Small intestine (tissue), 7 donors: Measurements from ENCODE around the gene INSC. TPM values are rescaled to one million over a fixed set of nuclear protein-coding genes. Genes with fewer than 3 reads are reported as not detected.

Experiments
- DNase-seq, 2 donors: peaks; one replicate each; pipeline versions ENCODE4 v3.0.0 to v3.0.0-alpha.2; 2013
- FAIRE-seq: peaks from 2 replicates; lab custom pipeline; 2012; peaks lifted over from hg19 to GRCh38; lab: Jason Lieb, UNC
- H3K27ac ChIP-seq, 3 donors: one replicate each; pipeline ENCODE4 v1.5.1; 2013; ENCODE audit warnings: low read length in 2 of 3, mild to moderate bottlenecking in 2 of 3, control low read depth in 1 of 3, inconsistent platforms in 1 of 3, low read depth in 1 of 3, moderate library complexity in 1 of 3
- H3K27me3 ChIP-seq, 3 donors: one replicate each; pipeline ENCODE4 v1.6.1; 2013; ENCODE audit warnings: low read length in 3 of 3, inconsistent platforms in 1 of 3; ENCODE audit not compliant: control insufficient read depth in 3 of 3, insufficient read depth in 3 of 3
- H3K36me3 ChIP-seq, 3 donors: one replicate each; pipeline ENCODE4 v1.6.1; 2013; ENCODE audit warnings: low read length in 3 of 3, inconsistent platforms in 1 of 3, low read depth in 1 of 3, mild to moderate bottlenecking in 1 of 3, moderate library complexity in 1 of 3; ENCODE audit not compliant: control insufficient read depth in 3 of 3, insufficient read depth in 2 of 3
- H3K4me1 ChIP-seq, 3 donors: one replicate each; pipeline ENCODE4 v1.6.1; 2013; ENCODE audit warnings: low read length in 2 of 3, inconsistent platforms in 1 of 3, low read depth in 1 of 3, mild to moderate bottlenecking in 1 of 3, moderate library complexity in 1 of 3; ENCODE audit not compliant: control insufficient read depth in 3 of 3, insufficient read depth in 2 of 3
- H3K4me3 ChIP-seq, 3 donors: one replicate each; pipeline ENCODE4 v1.5.1; 2013; ENCODE audit warnings: low read length in 3 of 3, control low read depth in 1 of 3, inconsistent platforms in 1 of 3, low read depth in 1 of 3, mild to moderate bottlenecking in 1 of 3, moderate library complexity in 1 of 3
- H3K9me3 ChIP-seq, 2 donors: one replicate each; pipeline ENCODE4 v1.6.1; 2013; ENCODE audit warnings: low read depth in 1 of 2, low read length in 1 of 2; ENCODE audit not compliant: control insufficient read depth in 2 of 2, insufficient read depth in 1 of 2
- WGBS, 3 donors: extraction: QIAGEN DNeasy Blood & Tissue Kit; methylation state at CpG; one replicate each; pipeline ENCODE4 v1.1.7; 2013; 5-methylcytosine and 5-hydroxymethylcytosine counted together
- polyA plus RNA-seq, 4 donors: library from polyadenylated mRNA; stranded (reverse) in 3 of 4; unstranded in 1 of 4; fragments of 200-250 nt in 3 of 4; fragments of 120-200 nt in 1 of 4; gene quantifications; one replicate each; pipeline versions ENCODE4 v1.2.1 to v1.2.3, GENCODE V29; 2013
- donor health status: healthy with polysubstance abuse.
- donor health status: control.
- donor health status: control.
- donor health status: Bipolar disorder and iron deficiency.
- donor health status: healthy.

The INSC gene
- polyA plus RNA-seq, 4 donors, result 1.4 to 3.8 (median 1.9) TPM; not detected in 1

DNA sequence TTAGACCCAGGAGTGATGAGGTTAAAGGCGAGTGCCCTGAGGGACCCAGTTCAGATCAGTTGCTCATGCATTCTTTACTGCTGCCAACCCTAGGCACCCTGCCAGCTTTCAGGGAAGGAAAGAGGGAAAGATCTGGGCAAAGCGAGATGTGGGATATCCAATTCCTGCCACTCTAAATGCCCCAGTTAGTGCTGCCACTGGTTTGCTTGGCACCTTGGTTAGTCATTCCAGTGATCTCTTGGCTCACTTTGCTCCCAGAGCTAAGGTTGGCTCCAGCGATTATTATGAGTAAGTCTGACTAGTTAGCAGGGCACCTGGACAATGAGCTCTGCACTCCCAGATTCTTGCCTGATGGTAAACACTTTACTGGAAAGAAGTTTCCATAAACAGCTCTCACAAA is 85.0 kb downstream of the INSC start:
- peaks cover 0 to 2% (median 0%) of the 10 kb centered on the region in 3 donors for H3K27me3 ChIP-seq
- WGBS, 3 donors, result 9 to 60% (median 32%) methylated on average over 3 of the region's 3 CpGs
- no peaks in the 10 kb centered on the region for H3K9me3 ChIP-seq
- H3K4me1 ChIP-seq, result peaks cover 2 to 23% (median 6%) of the 10 kb centered on the region in 3 donors
- H3K27ac ChIP-seq, result no peak overlapping the region
- DNase-seq, result peak in 1 of 2 donors; percentile 28
- H3K4me3 ChIP-seq, result no peak overlapping the region
- H3K36me3 ChIP-seq, result peaks cover 0 to 3% (median 0%) of the 10 kb centered on the region in 3 donors
- no peak for FAIRE-seq

DNA sequence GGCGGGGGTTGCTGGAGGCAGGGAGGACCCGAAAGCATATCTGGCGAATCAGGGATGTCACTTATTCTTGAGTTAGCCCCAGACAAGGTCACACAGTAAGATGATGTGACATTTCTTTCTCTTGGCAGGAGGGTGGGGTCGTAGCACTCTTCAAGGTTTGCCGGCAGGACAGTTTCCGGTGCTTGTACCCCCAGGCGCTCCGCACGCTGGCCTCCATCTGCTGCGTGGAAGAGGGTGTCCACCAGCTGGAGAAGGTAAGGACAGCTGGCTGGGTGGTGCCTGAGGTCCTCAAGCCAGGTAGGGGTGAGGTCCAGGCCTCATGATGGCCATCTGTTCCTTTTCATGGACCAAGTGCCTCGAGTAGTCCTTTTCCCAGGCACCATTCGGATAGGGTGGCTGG is 86.0 kb downstream of the INSC start:
- DNase-seq, result no peak
- Histone ChIP-seq H3K27me3 (peaks cover 0 to 3% (median 0%) of the 10 kb centered on the region in 3 donors), H3K36me3 (peaks cover 0 to 3% (median 0%) of the 10 kb centered on the region in 3 donors), H3K27ac (no peak overlapping the region), H3K4me3 (no peak overlapping the region), H3K9me3 (no peaks in the 10 kb centered on the region), H3K4me1 (peaks cover 0 to 13% (median 6%) of the 10 kb centered on the region in 3 donors)
- FAIRE-seq, result no peak
- WGBS, 3 donors, result 87 to 94% (median 94%) methylated on average over 12 of the region's 12 CpGs

DNA sequence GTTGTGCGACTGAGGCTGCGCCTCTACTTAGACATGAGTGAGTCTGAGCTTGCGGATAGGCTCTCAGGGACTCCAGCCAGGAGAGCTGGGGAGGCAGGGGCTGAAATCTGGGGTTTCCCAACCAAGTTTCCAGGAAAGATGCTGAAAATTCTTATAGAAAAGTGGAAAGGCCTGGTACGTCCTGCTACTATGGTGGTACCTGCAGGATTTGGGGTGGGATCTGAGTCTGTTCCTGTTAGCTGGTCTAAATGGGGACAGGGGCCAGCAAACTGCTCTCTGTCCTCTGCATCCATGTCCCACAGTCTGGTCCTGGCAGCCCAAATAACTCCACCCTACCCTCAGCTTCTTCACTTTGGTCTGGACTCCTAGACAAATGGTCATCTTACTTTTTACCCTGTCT is 86.9 kb downstream of the INSC start:
- 93 to 97% (median 94%) methylated on average over 4 of the region's 4 CpGs for WGBS, 3 donors
- Histone ChIP-seq H3K4me1 (peaks cover 0 to 4% (median 0%) of the 10 kb centered on the region in 3 donors), H3K9me3 (no peaks in the 10 kb centered on the region), H3K27me3 (peaks cover 0 to 3% (median 0%) of the 10 kb centered on the region in 3 donors), H3K27ac (no peak overlapping the region), H3K4me3 (no peak overlapping the region), H3K36me3 (peaks cover 0 to 3% (median 0%) of the 10 kb centered on the region in 3 donors)
- FAIRE-seq (no peak), DNase-seq (no peak)

DNA sequence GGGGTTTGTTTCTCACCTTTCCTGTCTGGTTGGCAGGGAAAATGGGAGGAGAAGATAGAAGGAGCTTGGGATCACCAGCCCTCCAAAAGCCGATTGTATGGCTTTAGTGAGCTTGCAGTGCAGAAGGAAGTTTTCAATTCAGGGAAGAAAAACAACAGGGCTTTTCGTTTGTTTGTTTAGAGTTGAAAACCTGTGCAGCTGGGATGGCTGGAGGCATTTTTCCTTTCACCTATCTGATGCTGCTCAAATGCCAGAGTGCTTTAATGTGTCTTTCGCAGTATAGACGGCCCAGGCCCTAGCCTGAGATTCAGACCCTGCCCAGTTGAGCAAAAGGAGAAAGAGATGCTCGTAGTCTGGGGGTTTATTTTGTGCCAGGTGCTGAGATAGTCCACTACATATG is 87.9 kb downstream of the INSC start:
- WGBS, 3 donors, result 74 to 81% (median 76%) methylated on average over 5 of the region's 5 CpGs

DNA sequence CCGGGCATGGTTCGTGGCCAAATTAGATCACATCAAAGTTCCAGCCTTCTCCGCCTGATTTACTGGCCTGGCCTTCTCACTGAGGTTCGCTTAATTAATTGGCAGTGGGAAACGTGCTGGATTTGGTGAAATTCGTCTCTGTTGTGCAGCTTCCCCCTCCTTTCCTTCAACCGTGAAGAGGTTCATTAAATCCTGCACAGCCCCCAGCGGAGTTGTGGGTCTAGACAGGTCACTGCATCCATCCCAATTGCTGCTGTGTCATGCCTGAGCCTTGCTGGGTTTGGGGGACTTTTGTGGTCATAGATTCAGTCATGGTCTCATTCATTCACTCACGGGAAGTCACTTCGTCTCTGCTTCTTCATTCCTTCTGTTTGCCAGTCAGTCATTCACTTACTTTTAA is 90.0 kb downstream of the INSC start:
- FAIRE-seq, result no peak
- H3K9me3 ChIP-seq, result no peaks in the 10 kb centered on the region

More for the DNA sequence above, 87.9 kb downstream of the INSC start:
- DNase-seq, result no peak
- H3K4me3 ChIP-seq, result no peak overlapping the region
- H3K9me3 ChIP-seq, result no peaks in the 10 kb centered on the region
- H3K27me3 ChIP-seq, result peaks cover 0 to 3% (median 0%) of the 10 kb centered on the region in 3 donors
- FAIRE-seq, result no peak
- peaks cover 0 to 3% (median 0%) of the 10 kb centered on the region in 3 donors for H3K36me3 ChIP-seq
- H3K4me1 ChIP-seq, result no peaks in the 10 kb centered on the region
- no peak overlapping the region for H3K27ac ChIP-seq

DNA sequence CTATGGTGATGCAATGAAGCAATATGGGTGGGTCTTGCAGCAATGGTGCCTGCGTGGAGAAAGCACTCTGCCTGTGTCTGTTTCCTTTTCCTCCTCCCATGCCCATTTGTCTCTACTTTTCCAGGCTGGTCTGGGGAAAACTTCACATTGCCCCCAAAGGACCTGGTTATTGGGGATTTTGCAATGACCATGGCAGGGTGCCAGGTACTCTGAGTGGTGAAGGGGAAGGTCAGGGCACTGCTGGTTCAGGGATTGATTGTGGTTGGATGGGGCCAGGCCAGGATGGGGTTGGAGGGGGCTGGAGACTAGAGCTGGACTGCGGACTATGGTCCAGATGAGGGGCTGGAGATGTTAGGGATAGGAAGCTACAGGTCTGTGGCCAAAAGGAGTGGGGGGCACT is 92.1 kb downstream of the INSC start:
- WGBS, 3 donors, result 68 to 92% (median 70%) methylated on average over 2 of the region's 2 CpGs
- no peaks in the 10 kb centered on the region for H3K4me1 ChIP-seq
- H3K27ac ChIP-seq, result no peak overlapping the region
- DNase-seq (no peak), FAIRE-seq (no peak)
- H3K4me3 ChIP-seq, result no peak overlapping the region
- no peaks in the 10 kb centered on the region for H3K36me3 ChIP-seq
- peaks cover 0 to 3% (median 0%) of the 10 kb centered on the region in 3 donors for H3K27me3 ChIP-seq
- H3K9me3 ChIP-seq, result no peaks in the 10 kb centered on the region

More for the DNA sequence above, 90.0 kb downstream of the INSC start:
- DNase-seq, result no peak
- H3K36me3 ChIP-seq, result peaks cover 0 to 3% (median 0%) of the 10 kb centered on the region in 3 donors
- 73 to 84% (median 81%) methylated on average over 10 of the region's 10 CpGs for whole genome bisulfite sequencing, 3 donors
- no peak overlapping the region for H3K4me3 ChIP-seq
- H3K27ac ChIP-seq, result no peak overlapping the region
- H3K27me3 ChIP-seq, result peaks cover 0 to 3% (median 0%) of the 10 kb centered on the region in 3 donors
- no peaks in the 10 kb centered on the region for H3K4me1 ChIP-seq

DNA sequence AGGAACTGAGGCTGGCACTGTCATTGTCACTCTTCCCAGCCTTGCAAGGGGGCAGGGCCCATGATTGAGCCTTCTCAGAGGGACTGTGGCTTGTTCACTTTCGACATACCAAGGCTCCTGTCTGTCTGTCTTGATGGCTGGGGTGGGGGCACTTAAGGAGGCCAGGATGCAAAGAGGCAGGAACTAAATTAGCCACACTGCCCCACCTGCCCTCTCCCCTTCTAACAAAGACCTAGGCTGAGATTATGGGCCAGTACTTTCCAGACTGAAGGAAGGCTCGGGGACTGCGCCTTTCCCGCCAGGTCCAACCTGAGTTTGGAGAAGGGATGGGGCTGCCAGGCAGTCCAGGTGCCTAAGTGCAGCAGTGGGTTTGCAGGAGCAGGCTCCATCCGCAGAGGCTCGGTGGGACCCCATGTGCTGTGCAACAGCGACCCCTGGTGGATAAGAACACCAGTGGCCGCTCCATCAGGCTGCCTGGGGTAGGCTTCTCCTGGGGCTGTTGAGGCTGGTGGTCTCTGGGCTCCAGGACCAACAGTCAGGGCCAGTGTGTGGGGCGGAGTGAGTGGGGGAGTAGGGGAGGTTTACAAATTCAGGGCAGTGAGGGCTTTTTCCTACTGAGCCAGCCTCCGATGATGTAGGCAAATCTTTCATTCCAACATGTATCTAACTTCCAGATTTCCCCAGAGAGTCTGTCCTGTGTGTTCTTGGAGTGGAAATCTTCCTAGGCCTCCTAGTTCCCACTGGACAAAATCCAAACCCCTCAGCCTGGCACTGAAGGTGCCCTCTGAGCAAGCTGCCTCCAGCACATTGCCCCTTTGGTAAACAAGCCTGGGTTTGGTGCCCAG is 93.9 kb downstream of the INSC start:
- no peak for FAIRE-seq
- Histone ChIP-seq H3K27me3 (peaks cover 0 to 3% (median 0%) of the 10 kb centered on the region in 3 donors), H3K4me1 (peaks cover 0 to 8% (median 5%) of the 10 kb centered on the region in 3 donors), H3K27ac (no peak overlapping the region), H3K4me3 (no peak overlapping the region), H3K36me3 (no peaks in the 10 kb centered on the region), H3K9me3 (no peaks in the 10 kb centered on the region)
- WGBS, 3 donors, result 13 to 21% (median 14%) methylated on average over 10 of the region's 10 CpGs
- DNase-seq, result peak; percentile 65 to 77

DNA sequence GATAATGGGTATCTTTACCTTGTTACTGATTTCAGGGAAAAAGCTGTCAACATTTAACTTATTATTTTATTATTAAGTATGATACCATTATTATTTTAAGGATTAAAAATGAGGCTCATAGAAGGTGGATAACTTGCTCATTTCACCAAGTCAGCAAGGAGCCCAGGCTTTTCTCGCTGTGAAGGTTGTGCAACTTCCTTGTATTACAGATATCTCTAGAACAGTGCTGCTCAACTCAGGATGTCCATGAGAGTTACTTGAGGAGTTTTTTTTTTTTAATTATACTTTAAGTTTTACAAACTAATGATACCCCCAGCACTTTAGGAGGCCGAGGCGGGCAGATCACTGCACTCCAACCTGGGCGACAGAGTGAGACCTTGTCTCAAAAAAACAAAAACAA is 98.2 kb downstream of the INSC start:
- H3K9me3 ChIP-seq, result no peaks in the 10 kb centered on the region
- H3K27me3 ChIP-seq, result no peaks in the 10 kb centered on the region
- H3K4me1 ChIP-seq, result peaks cover 0 to 13% (median 5%) of the 10 kb centered on the region in 3 donors
- H3K36me3 ChIP-seq, result no peaks in the 10 kb centered on the region
- no peak overlapping the region for H3K4me3 ChIP-seq
- WGBS, 3 donors, result 82 to 89% (median 84%) methylated on average over 4 of the region's 4 CpGs
- FAIRE-seq, result no peak
- no peak for DNase-seq
- H3K27ac ChIP-seq, result peak overlapping the region in 1 of 3 donors; percentile 30
